PFSK-1 (cell line): ENCODE data around the gene RUNX3.

ENCODE experiments used
- FOXP2 ChIP-seq: optimal IDR thresholded peaks from 2 replicates; pipeline ENCODE3; 2011; ENCODE audit warnings: borderline replicate concordance, control low read depth, inconsistent platforms; ENCODE audit not compliant: insufficient read depth; ENCODE audit errors: extremely low read length, extremely low read depth
- POLR2AphosphoS5 ChIP-seq: IDR thresholded peaks from 2 replicates; pipeline ENCODE4 v1.6.1; 2012; ENCODE audit warnings: low read depth, mild to moderate bottlenecking, control low read depth, low read length, moderate library complexity
- REST ChIP-seq, 2 experiments: IDR thresholded peaks; 2 replicates each; pipeline versions ENCODE4 v1.6.1 to v1.8.0; 2011 to 2012; ENCODE audit warnings: low read depth in 2 of 2, low read length in 2 of 2, control low read depth in 1 of 2, inconsistent platforms in 1 of 2, mild to moderate bottlenecking in 1 of 2, moderate library complexity in 1 of 2; ENCODE audit not compliant: insufficient read depth in 1 of 2
- SIN3A ChIP-seq: IDR thresholded peaks from 2 replicates; pipeline ENCODE4 v1.6.1; 2012; ENCODE audit warnings: mild to moderate bottlenecking, low read length, moderate library complexity, borderline replicate concordance; ENCODE audit not compliant: insufficient read depth
- TAF1 ChIP-seq: IDR thresholded peaks from 2 replicates; pipeline ENCODE4 v1.6.1; 2012; ENCODE audit warnings: low read length, control low read depth, borderline replicate concordance; ENCODE audit not compliant: insufficient read depth

- TF ChIP-seq SIN3A (no peak), POLR2AphosphoS5 (no peak), FOXP2 (no peak), REST (IDR thresholded peaks at IDR 0.05; ENCODE audit: insufficient read depth in 1 of 2, low read depth in 2 of 2, low read length in 2 of 2) (no peak), TAF1 (no peak)
Observed at GRCh38 chr1:24932725-24933294, 2.7 kb upstream of the RUNX3 start.
